CD4-positive, alpha-beta T cell treated with Interleukin-10 for 1 hour (primary cell): ENCODE measurements around the gene APCDD1.
"Not testable (repeated sequence)": the region's sequence is repeated elsewhere in the genome, so short reads cannot be mapped to it uniquely, and the experiment has no call there.

ENCODE experiments used
- DNase-seq: peaks from one replicate; pipeline ENCODE4 v3.0.0-alpha.2; 2020

Gene APCDD1

DNA sequence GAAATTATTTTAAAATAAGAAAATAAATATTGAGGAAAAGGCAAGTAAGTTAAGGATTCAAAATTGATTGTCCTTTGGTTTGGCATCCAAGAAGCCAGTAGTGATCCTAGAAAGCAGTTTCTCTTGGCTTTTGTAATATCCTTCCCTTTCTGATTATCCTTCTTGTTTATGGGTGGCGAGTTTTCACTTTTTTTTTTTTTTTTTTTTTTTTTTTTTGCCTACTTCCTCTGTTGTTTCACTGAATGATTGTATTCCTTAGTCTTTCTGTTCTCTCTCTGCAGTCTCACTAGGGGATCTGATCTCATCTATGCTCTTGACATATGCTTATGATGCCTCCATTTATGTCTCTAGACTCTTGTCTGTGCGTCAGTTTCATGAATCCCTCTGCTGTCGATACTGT is 75.6 kb downstream of the APCDD1 start:
- no peak for DNase-seq

DNA sequence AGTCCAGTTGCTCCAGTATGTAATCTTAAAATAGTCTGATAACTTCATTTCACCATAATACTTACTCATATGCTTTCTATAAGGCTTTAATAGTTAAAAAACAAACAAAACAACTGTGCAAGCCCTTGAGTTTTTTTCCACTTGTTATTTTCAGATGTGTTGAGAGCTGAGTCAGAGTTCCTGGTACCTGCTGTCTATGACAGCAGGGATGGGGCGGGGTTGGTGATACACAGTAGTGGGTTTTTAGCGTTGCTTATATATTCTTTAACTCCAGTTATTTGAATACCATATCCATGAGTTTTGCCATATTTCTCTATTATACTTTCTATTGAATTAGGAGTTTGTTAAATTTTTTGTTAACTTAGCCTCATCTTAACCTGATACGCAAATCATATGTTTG is 76.4 kb downstream of the APCDD1 start:
- no peak for DNase-seq

DNA sequence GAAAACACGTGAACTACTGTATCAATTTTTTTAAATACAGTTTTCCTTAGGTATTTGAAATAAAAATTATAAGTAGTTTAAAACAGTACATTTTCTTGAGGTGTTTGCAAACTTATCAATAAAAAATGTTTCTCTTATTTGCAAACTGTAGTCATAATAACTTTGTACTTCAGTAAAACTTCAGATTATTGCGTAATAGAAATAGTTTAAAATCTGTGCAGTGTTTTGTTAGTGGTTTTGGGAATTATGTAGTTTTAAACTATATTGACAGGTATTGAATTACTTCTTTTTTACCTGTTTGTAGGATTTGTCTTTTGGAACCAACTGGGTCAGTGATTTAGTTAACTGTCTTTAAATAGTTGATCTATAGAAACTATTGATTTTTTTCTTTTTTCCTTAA is 78.7 kb downstream of the APCDD1 start:
- DNase-seq, result no peak

DNA sequence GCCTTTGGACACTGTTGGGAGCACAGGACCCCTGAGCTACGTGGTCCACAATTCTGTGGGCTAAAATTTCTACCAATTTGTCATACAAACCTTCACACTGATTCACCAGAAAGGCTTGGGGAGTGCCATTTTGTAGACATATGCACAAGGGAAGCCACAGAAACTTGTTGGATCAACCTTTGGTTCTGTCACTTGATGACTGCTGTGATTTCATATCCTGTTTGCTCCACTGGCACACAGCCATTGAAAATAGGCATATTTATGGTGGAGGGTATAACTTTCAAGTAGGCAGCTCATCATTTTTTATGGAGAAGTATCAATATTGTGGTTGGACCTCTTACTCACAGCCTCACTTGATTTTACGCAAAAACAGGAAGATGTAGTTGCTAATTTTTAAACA is 81.8 kb downstream of the APCDD1 start:
- no peak for DNase-seq

DNA sequence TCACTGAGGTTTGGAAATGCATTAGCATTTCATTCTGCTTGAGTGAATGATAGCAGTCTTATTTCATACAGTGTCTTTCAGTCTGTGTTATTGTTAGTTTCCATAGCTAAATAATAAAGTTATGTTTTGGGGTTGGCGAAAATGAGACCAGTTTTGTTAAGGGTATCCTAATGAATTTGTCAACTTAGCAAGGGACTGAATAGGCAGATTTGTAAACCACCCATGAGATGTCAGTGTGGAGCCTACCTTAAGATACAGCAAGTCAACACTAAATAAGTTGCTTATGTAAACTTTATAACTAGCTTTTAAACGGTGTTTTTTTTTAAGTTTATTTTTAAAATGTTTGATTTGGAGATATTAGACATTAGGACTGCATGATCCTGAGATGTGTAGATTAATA is 83.3 kb downstream of the APCDD1 start:
- DNase-seq, result no peak

DNA sequence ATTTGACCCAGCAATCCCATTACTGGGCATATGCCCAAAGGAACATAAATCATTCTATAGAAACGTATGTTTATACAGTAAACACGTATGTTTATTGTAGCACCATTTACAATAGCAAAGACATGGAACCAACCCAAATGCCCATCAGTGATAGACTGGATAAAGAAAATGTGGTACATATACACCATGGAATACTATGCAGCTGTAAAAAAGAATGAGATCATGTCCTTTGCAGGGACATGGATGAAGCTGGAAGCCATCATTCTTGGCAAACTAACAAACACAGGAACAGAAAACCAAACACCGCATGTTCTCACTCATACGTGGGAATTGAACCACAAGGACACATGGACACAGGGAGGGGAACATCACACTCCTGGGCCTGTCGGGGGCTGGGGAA is 84.7 kb downstream of the APCDD1 start:
- DNase-seq, result not testable (repeated sequence)
